Measurements from ENCODE around the gene PPP3R1. TPM values are rescaled to one million over a fixed set of nuclear protein-coding genes. Genes with fewer than 3 reads are reported as not detected.

The PPP3R1 gene
- total RNA-seq, 4 donors from 2014 or later = 9.2 to 32.2 (median 28.1) TPM

GRCh38 chr2:68237976-68238580, 14.3 kb downstream of the PPP3R1 start:
- TF ChIP-seq POLR2AphosphoS5 (IDR thresholded peaks at IDR 0.05) = no peak
- no peak for TF ChIP-seq CTCF (IDR thresholded peaks at IDR 0.05)
- no peak for TF ChIP-seq EP300 (IDR thresholded peaks at IDR 0.05; ENCODE audit: low read depth)
- no peak for TF ChIP-seq POLR2A (IDR thresholded peaks at IDR 0.05)
- peak overlapping the region in 2 of 4 donors; percentile 36 to 42 for H3K27ac ChIP-seq
- H3K4me3 ChIP-seq = no peak overlapping the region
- no peaks in the 10 kb centered on the region for H3K9me3 ChIP-seq
- 35 to 62% methylated on average over 4 of the region's 4 CpGs for WGBS, 2 donors (ENCODE audit: low coverage in 1 of 2)
- no peak for DNase-seq
- intact Hi-C loops (cut with DNase I; ENCODE audit: low total_unique reads) (no loop called here), in situ Hi-C loops (cut with MboI; ENCODE audit: low pct_ligation_motif_present in 1 of 4, low pct_unique_long_range_greater_than_20kb in 1 of 4, low sequenced_read_pairs in 3 of 4) (no loop called here)
- H3K4me1 ChIP-seq = peaks cover 15 to 76% (median 51%) of the 10 kb centered on the region in 4 donors
- no peaks in the 10 kb centered on the region for H3K27me3 ChIP-seq
- no peaks in the 10 kb centered on the region for H3K36me3 ChIP-seq

GRCh38 chr2:68237404-68237803, 14.9 kb downstream of the PPP3R1 start:
- H3K27ac ChIP-seq = peak overlapping the region in 2 of 4 donors; percentile 1 to 36
- no peak for DNase-seq
- WGBS, 2 donors (ENCODE audit: low coverage in 1 of 2) = 68 to 70% methylated on average over 2 of the region's 2 CpGs
- no peak overlapping the region for H3K4me3 ChIP-seq
- H3K4me1 ChIP-seq = peaks cover 15 to 80% (median 50%) of the 10 kb centered on the region in 4 donors
- H3K9me3 ChIP-seq = no peaks in the 10 kb centered on the region
- TF ChIP-seq CTCF (IDR thresholded peaks at IDR 0.05) = no peak
- TF ChIP-seq POLR2AphosphoS5 (IDR thresholded peaks at IDR 0.05) = no peak
- TF ChIP-seq EP300 (IDR thresholded peaks at IDR 0.05; ENCODE audit: low read depth) = no peak
- no peak for TF ChIP-seq POLR2A (IDR thresholded peaks at IDR 0.05)
- H3K36me3 ChIP-seq = no peaks in the 10 kb centered on the region
- no peaks in the 10 kb centered on the region for H3K27me3 ChIP-seq
- in situ Hi-C loops (cut with MboI; ENCODE audit: low pct_ligation_motif_present in 1 of 4, low pct_unique_long_range_greater_than_20kb in 1 of 4, low sequenced_read_pairs in 3 of 4) = no loop called here
- intact Hi-C loops (cut with DNase I; ENCODE audit: low total_unique reads) = no loop called here

- in situ Hi-C loops (cut with MboI; ENCODE audit: low pct_ligation_motif_present in 1 of 4, low pct_unique_long_range_greater_than_20kb in 1 of 4, low sequenced_read_pairs in 3 of 4) = no loop called here
- Histone ChIP-seq H3K27ac (peak overlapping the region in 3 of 4 donors; percentile 1 to 16 (median 15)), H3K27me3 (no peaks in the 10 kb centered on the region), H3K9me3 (no peaks in the 10 kb centered on the region), H3K4me1 (peaks cover 15 to 83% (median 50%) of the 10 kb centered on the region in 4 donors), H3K36me3 (no peaks in the 10 kb centered on the region), H3K4me3 (no peak overlapping the region)
- intact Hi-C loops (cut with DNase I; ENCODE audit: low total_unique reads) = no loop called here
- TF ChIP-seq POLR2A (IDR thresholded peaks at IDR 0.05) = no peak
- no peak for TF ChIP-seq POLR2AphosphoS5 (IDR thresholded peaks at IDR 0.05)
- TF ChIP-seq CTCF (IDR thresholded peaks at IDR 0.05) = no peak
- DNase-seq = no peak
Measured at GRCh38 chr2:68236876-68237275, 15.5 kb downstream of the PPP3R1 start.

- in situ Hi-C loops (cut with MboI; ENCODE audit: low pct_ligation_motif_present in 1 of 4, low pct_unique_long_range_greater_than_20kb in 1 of 4, low sequenced_read_pairs in 3 of 4) (no loop called here), intact Hi-C loops (cut with DNase I; ENCODE audit: low total_unique reads) (no loop called here)
- no peak overlapping the region for H3K4me3 ChIP-seq
- no peaks in the 10 kb centered on the region for H3K27me3 ChIP-seq
- 39 to 58% methylated on average over 3 to 4 of the region's 4 CpGs for WGBS, 2 donors (ENCODE audit: low coverage in 1 of 2)
- H3K9me3 ChIP-seq = no peaks in the 10 kb centered on the region
- no peaks in the 10 kb centered on the region for H3K36me3 ChIP-seq
- no peak for TF ChIP-seq EP300 (IDR thresholded peaks at IDR 0.05; ENCODE audit: low read depth)
- no peak for TF ChIP-seq CTCF (IDR thresholded peaks at IDR 0.05)
- no peak for TF ChIP-seq POLR2AphosphoS5 (IDR thresholded peaks at IDR 0.05)
- no peak for TF ChIP-seq POLR2A (IDR thresholded peaks at IDR 0.05)
- peak overlapping the region in 3 of 4 donors; percentile 1 to 16 (median 15) for H3K27ac ChIP-seq
- DNase-seq = no peak
- H3K4me1 ChIP-seq = peaks cover 15 to 86% (median 55%) of the 10 kb centered on the region in 4 donors
Measured at GRCh38 chr2:68236103-68236734, 16.1 kb downstream of the PPP3R1 start.
